Right cardiac atrium (tissue), 5 donors: ENCODE measurements around the gene PRKG1. TPM values are rescaled to one million over a fixed set of nuclear protein-coding genes. Genes with fewer than 3 reads are reported as not detected.

Source experiments
- ATAC-seq, 2 donors: fragments of 200-7000 bp; cut with Tn5 transposase; one replicate each; pipeline versions ENCODE4 v1.8.0 to v1.9.1; 2020; ENCODE audit warnings: moderate library complexity in 2 of 2, mild to moderate bottlenecking in 1 of 2
- DNase-seq, 3 donors: peaks; one replicate each; pipeline ENCODE4 v3.0.0-alpha.2; 2020
- H3K27ac ChIP-seq: one replicate; pipeline ENCODE4 v1.5.1; 2013; ENCODE audit warnings: mild to moderate bottlenecking, low read length, control low read depth, moderate library complexity
- H3K27me3 ChIP-seq: one replicate; pipeline ENCODE4 v1.6.1; 2013; ENCODE audit not compliant: control insufficient read depth, insufficient read depth
- H3K4me1 ChIP-seq: one replicate; pipeline ENCODE4 v1.6.1; 2013; ENCODE audit warnings: low read length; ENCODE audit not compliant: control insufficient read depth, insufficient read depth
- H3K4me3 ChIP-seq: one replicate; pipeline ENCODE4 v1.5.1; 2013; ENCODE audit warnings: low read length, control low read depth
- H3K9me3 ChIP-seq: one replicate; pipeline ENCODE4 v1.6.1; 2013; ENCODE audit warnings: low read length; ENCODE audit not compliant: control insufficient read depth
- WGBS: extraction: QIAGEN DNeasy Blood & Tissue Kit; methylation state at CpG from one replicate; pipeline ENCODE4 v1.1.7; 2013; 5-methylcytosine and 5-hydroxymethylcytosine counted together
- intact Hi-C, 4 donors: fragments of 100-400 bp; cut with DNase I; formaldehyde crosslinking; loops; one replicate each; pipeline versions ENCODE4 v1.11.0 to v1.14.0; 2022 to 2023
- polyA plus RNA-seq: library from polyadenylated mRNA; stranded (reverse); fragments of 200-250 nt; gene quantifications from one replicate; pipeline ENCODE4 v1.2.3, GENCODE V29; 2013
- total RNA-seq, 4 donors: library from RNA; stranded (reverse); fragmentation: NEBNext Ultra II Directional; extraction: Animal tissue kit (Norgen Biotek cat#: 25700); gene quantifications; one replicate each; pipeline ENCODE4 v1.2.1, GENCODE V29; 2021
- donor health status: healthy with polysubstance abuse.
- donor health status: DM: no; HTN: yes; CAD: no.
- donor health status: DM: no; HTN: no; CAD: no.
- donor health status: DM: no; HTN: yes; CAD: no; lungs with severe emphysema.
- donor health status: DM: yes; HTN: yes; CAD: no.

The PRKG1 gene
- total and polyA plus RNA-seq, 5 donors: 16.6 to 49.9 (median 47.4) TPM

DNA sequence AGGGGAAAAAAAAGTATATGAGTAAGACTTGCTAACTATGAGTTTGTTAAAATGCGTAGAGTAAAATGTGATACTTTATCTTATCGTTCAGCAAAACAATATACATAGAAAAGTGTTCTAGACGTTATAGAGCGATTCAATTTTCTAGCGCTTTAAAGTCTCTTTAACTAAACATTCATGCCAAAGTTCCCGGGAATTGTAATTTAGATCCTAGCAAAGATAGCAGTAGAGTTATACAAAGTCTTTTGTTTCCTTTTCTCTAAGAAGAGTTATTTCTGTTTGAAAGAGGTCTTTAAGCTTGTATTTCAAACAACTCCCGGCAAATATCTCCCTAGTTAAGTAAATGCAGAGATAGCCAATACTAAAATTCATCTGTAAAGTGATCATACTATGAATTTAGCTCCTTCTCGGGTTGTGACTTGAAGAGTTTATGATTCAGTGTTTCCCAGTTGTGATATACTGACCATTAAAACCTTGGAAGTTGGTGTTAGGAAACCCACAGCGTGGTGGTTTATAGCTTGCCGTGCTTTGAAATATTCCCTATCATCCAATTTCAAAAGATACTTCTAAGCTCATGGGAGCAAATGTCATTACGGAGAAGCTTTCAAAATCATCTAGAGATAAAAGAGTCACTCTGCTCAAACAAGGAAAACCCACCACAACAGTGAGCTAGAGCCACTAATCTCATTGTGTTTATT lies 453.4 kb downstream of the PRKG1 start:
- H3K4me3 ChIP-seq: peak overlapping the region; percentile 45
- ATAC-seq: no peak
- WGBS: 39% methylated on average over 11 of the region's 11 CpGs
- no peaks in the 10 kb centered on the region for H3K9me3 ChIP-seq
- no peak overlapping the region for H3K27ac ChIP-seq
- peaks cover 2% of the 10 kb centered on the region for H3K4me1 ChIP-seq
- intact Hi-C loops: no loop called here
- no peaks in the 10 kb centered on the region for H3K27me3 ChIP-seq
- DNase-seq: no peak

DNA sequence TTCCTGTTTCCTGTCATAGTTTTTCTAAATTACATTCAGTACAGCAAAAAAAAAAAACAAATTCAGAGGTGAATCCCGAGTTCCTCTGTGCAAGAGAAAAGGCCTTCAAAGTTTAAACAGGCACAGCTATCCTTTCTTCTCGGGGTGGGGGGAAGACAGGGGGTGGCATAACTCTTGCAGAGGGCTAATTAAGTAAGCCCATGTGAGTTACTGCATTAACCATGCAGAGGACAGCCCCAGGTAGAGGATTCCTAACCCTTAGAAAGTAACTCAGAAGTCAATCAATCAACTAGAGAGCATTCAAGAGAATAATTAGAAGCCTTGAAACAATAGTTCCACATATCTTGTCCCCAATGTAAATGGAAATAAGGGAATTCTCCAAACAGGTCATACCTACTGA lies 454.2 kb downstream of the PRKG1 start:
- 15% methylated on average over 2 of the region's 2 CpGs for WGBS
- Histone ChIP-seq H3K9me3 (no peaks in the 10 kb centered on the region), H3K4me1 (peaks cover 2% of the 10 kb centered on the region), H3K27ac (no peak overlapping the region), H3K4me3 (no peak overlapping the region), H3K27me3 (no peaks in the 10 kb centered on the region)
- intact Hi-C loops: no loop called here
- ATAC-seq: no peak
- no peak for DNase-seq

DNA sequence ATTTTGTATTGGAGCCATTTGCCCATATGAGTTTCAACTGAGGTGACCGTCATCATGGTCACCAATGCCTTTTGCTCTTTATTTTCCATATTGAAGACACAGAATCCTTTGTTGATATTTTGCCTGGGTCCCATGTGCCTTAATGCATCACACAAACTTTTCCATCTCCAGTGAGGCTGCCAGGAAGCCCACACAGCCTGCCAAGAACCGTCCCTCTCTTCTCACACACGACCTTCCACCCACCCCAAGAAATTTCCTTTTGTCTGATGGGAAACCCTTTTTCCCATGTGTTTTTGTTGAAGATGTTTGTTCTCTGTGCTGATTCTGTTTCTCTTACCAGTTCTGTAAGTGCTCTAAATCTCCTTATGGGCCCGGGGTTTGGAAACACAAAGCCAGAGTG lies 456.3 kb downstream of the PRKG1 start:
- DNase-seq (peak; percentile 37 to 61 (median 59)), ATAC-seq (peak in 1 of 2 donors; percentile 80)
- H3K4me3 ChIP-seq: no peak overlapping the region
- H3K4me1 ChIP-seq: peaks cover 2% of the 10 kb centered on the region
- intact Hi-C loops: no loop called here
- WGBS: 44% methylated on average over 4 of the region's 4 CpGs
- H3K9me3 ChIP-seq: no peaks in the 10 kb centered on the region
- H3K27me3 ChIP-seq: no peaks in the 10 kb centered on the region
- H3K27ac ChIP-seq: no peak overlapping the region

DNA sequence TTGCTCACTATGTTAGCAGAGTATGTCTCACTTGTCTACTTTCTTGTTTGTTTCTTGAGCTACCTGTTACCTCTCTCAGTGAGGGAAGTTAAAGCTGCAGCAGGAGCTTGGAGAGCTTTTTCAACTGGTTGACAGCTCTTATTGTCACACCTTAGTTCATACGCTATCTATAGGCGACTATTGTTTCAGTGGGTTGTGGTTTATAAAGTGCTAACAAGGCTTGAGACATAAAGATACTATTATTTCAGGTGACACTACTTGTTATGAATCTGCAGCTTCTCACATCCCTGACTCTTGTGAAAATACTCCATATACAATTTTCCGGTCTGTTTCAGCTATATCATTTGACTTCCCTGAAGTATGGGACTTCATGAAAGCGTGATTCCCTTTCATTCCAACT lies 457.8 kb downstream of the PRKG1 start:
- Histone ChIP-seq H3K9me3 (no peaks in the 10 kb centered on the region), H3K27me3 (no peaks in the 10 kb centered on the region), H3K4me1 (peaks cover 2% of the 10 kb centered on the region), H3K27ac (no peak overlapping the region), H3K4me3 (no peak overlapping the region)
- ATAC-seq (no peak), DNase-seq (no peak)
- WGBS: 91% methylated on average over 4 of the region's 4 CpGs
- intact Hi-C loops: no loop called here

DNA sequence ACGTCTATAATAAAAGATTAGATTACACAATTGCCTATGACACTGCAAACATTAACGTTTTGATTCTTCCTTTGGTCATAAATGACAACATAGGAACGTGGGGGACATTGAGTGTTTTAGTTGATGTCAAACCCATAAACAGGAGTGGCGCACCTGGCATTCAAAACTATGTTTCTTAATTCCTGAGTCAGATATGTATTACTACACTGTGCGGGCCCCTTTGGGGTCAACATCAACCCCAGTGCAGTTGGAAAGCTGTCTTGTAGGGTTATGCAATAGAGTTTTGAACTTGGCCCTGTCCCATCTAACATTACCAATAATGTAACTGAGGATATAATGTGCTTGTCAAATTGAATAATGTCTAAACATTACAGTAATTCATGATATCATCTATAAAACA lies 468.6 kb downstream of the PRKG1 start:
- Histone ChIP-seq H3K27me3 (no peaks in the 10 kb centered on the region), H3K27ac (no peak overlapping the region), H3K4me3 (no peak overlapping the region), H3K4me1 (no peaks in the 10 kb centered on the region), H3K9me3 (no peaks in the 10 kb centered on the region)
- intact Hi-C loops: no loop called here
- ATAC-seq (peak in 1 of 2 donors; percentile 38), DNase-seq (peak in 2 of 3 donors; percentile 9 to 54)
- WGBS: 74% methylated on average over 5 of the region's 5 CpGs

DNA sequence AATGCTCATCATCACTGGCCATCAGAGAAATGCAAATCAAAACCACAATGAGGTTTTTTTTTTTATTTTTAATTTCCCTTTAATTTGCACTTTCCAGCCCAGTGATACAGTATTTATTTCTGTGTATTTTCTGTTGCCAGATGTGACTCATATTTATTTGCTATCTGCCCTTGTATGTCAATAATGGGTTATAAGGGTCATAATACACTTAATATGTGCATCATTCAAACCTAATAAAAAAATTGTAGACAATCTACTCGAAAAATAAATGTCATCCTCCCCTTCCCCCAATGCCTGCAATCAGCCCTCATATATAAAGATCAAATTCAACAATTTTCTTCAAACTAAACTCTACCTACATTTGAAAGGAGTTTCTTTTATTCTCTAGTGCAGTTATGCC lies 470.6 kb downstream of the PRKG1 start:
- DNase-seq: no peak
- intact Hi-C loops: no loop called here
- no peaks in the 10 kb centered on the region for H3K4me1 ChIP-seq
- 70% methylated on average over 1 of the region's 1 CpG for WGBS
- ATAC-seq: no peak
- no peaks in the 10 kb centered on the region for H3K9me3 ChIP-seq
- H3K4me3 ChIP-seq: no peak overlapping the region
- no peak overlapping the region for H3K27ac ChIP-seq
- H3K27me3 ChIP-seq: no peaks in the 10 kb centered on the region

DNA sequence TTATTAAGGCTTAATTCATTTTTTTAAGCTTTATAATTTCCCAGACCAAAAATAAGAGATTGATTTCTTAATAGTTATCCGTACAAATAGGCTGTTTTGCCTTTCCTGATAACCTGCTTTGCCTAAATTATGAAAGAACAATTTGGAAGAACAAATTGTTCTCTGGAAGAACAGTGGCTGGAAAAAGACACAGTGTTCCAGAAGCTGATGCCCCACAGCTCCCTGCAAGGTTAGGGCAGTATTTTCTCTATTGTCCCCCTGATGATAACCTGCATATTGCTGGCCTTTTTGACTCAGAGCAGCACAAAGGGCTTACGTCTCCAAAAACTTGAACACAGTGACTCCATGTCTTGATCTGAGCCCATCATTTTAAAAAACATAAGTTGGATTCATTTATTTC lies 473.7 kb downstream of the PRKG1 start:
- DNase-seq: no peak
- Histone ChIP-seq H3K27me3 (no peaks in the 10 kb centered on the region), H3K4me1 (no peaks in the 10 kb centered on the region), H3K4me3 (no peak overlapping the region), H3K27ac (no peak overlapping the region), H3K9me3 (no peaks in the 10 kb centered on the region)
- 26% methylated on average over 2 of the region's 2 CpGs for WGBS
- ATAC-seq: peak; percentile 50 to 68
- intact Hi-C loops: no loop called here

DNA sequence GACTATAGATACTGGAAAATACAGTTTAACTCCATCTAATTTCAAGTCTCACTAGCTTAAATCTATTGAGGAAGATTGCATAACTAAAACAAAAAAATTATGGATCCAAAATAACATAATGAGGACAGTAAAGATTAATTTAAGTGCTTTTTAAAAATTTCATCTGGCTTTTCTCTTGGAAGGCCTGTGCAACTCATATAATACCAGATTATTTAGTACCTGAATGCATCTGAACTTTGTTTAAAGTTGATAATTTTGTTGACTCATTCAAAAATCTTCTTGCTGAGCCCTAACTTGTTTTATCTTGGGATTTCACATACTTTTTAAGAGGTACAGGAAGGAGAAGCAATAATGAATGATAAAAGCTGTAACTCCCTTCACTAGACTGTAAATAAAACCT lies 478.6 kb downstream of the PRKG1 start:
- intact Hi-C loops: no loop called here
- Histone ChIP-seq H3K4me1 (no peaks in the 10 kb centered on the region), H3K9me3 (no peaks in the 10 kb centered on the region), H3K4me3 (no peak overlapping the region), H3K27ac (no peak overlapping the region), H3K27me3 (no peaks in the 10 kb centered on the region)
- ATAC-seq (no peak), DNase-seq (no peak)

DNA sequence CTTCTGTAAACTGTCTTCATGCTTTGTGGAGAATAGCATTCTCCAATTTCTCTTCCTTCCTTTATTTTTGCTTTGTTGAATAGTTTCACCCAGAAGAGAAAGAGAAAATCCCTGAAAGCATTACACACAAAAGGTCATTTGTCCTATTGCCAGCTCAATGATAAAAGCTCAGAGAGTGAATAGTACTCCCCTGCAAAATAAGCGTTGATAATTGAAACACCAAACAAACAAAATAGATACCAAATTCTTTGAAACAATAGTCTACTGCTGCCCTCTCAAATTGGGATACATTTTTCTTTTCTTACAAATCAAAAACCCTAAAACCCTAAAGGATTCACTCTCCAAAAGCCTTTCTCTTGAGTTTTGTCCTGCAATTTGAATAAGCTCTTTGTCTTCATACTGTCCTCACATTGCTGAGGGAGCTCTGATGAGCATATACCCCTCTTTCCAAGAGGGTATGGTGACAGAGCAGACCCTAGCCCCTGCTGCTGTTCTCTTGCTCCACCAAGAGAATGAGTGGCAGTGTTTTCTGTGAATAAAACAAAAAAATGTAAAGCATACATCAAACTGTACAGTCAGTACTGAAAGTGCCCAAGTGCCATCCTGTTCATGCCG lies 490.7 kb downstream of the PRKG1 start:
- Histone ChIP-seq H3K27ac (no peak overlapping the region), H3K27me3 (no peaks in the 10 kb centered on the region), H3K4me3 (no peak overlapping the region), H3K4me1 (no peaks in the 10 kb centered on the region), H3K9me3 (no peaks in the 10 kb centered on the region)
- DNase-seq (no peak), ATAC-seq (no peak)
- whole genome bisulfite sequencing: 72% methylated on average over 2 of the region's 2 CpGs
- intact Hi-C loops: no loop called here

DNA sequence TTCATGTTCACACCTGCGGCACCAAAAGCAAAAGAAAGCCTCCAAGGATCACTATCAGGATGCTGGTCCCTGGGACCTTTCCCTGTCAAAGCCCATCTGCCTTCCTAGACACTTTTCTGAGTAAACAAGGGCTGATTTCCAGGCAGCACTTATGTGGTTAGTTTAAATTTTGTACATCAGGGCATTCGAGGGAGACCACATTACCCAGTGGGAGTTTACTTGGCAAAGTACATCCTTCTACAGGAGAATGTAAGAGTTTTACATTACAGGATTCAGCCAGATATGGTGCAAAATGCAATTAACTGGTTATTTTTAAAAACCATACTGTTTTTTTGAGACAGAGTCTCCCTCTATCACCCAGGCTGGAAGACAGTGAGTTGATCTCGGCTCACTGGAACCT lies 493.0 kb downstream of the PRKG1 start:
- intact Hi-C loops: no loop called here
- no peak overlapping the region for H3K4me3 ChIP-seq
- WGBS: 73% methylated on average over 3 of the region's 3 CpGs

DNA sequence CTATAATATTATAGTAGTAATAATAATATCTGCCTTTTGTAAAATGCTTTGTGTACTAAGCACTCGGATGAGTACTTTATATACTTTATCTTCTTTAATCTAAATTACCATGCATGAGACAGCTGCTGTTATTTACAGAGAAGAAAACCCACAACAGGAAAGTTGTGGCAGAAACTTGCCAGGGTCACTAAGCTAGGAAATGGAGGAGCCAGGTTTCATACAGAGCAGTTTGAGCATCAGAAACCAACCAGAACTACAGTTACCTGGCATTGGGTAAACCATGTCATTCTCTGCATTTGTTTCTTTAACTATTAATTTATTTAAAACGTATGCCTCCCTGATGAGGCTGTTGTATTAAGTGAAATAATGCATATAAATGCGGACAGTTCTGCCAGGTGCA lies 495.2 kb downstream of the PRKG1 start:
- Histone ChIP-seq H3K9me3 (no peaks in the 10 kb centered on the region), H3K4me1 (no peaks in the 10 kb centered on the region), H3K4me3 (no peak overlapping the region), H3K27ac (no peak overlapping the region), H3K27me3 (no peaks in the 10 kb centered on the region)
- intact Hi-C loops: no loop called here
- DNase-seq (no peak), ATAC-seq (no peak)
- 85% methylated on average over 3 of the region's 3 CpGs for WGBS

More for the DNA sequence above, 493.0 kb downstream of the PRKG1 start:
- Histone ChIP-seq H3K27ac (no peak overlapping the region), H3K27me3 (no peaks in the 10 kb centered on the region), H3K4me1 (no peaks in the 10 kb centered on the region), H3K9me3 (no peaks in the 10 kb centered on the region)
- ATAC-seq (no peak), DNase-seq (no peak)
